Activated naive CD4-positive, alpha-beta T cell treated with anti-CD3 and anti-CD28 coated beads, Interleukin-2, amount 10 ng/mL, durations not matched to agents 7 days and 5 days (primary cell): Measurements from ENCODE around the gene SLC27A5.
"Not testable (repeated sequence)": the region's sequence is repeated elsewhere in the genome, so short reads cannot be mapped to it uniquely, and the experiment has no call there.

Source experiments
- CTCF ChIA-PET: fragments of 350-600 bp; sonication (Branson Sonifier 250); formaldehyde crosslinking; loops from one replicate; lab custom pipeline; 2021; ENCODE audit warnings: antibody characterized with exemption; lab: Charles Lee
- DNase-seq: peaks from one replicate; pipeline ENCODE4 v3.0.0-alpha.2; 2020
- H3K27ac Mint-ChIP-seq: one replicate; pipeline ENCODE4 v1.8.0; 2021; ENCODE audit warnings: mild to moderate bottlenecking, moderate library complexity, mixed read lengths
- H3K27me3 Mint-ChIP-seq: one replicate; pipeline ENCODE4 v1.8.0; 2021; ENCODE audit warnings: mild to moderate bottlenecking, mixed read lengths
- H3K36me3 Mint-ChIP-seq: one replicate; pipeline ENCODE4 v1.8.0; 2021; ENCODE audit warnings: mixed read lengths
- H3K4me1 Mint-ChIP-seq: one replicate; pipeline ENCODE4 v1.8.0; 2021; ENCODE audit warnings: mixed read lengths
- H3K4me3 Mint-ChIP-seq: one replicate; pipeline ENCODE4 v1.8.0; 2021; ENCODE audit warnings: mild to moderate bottlenecking, moderate library complexity, mixed read lengths
- H3K9me3 Mint-ChIP-seq: one replicate; pipeline ENCODE4 v1.8.0; 2021; ENCODE audit warnings: mixed read lengths

The SLC27A5 gene

GRCh38 chr19:58480481-58480830 is 31.3 kb downstream of the SLC27A5 start:
- CTCF ChIA-PET: no interaction called here
- no peaks in the 10 kb centered on the region for H3K9me3 Mint-ChIP-seq
- peaks cover 17% of the 10 kb centered on the region for H3K4me1 Mint-ChIP-seq
- DNase-seq: no peak
- no peak overlapping the region for H3K4me3 Mint-ChIP-seq
- no peaks in the 10 kb centered on the region for H3K27me3 Mint-ChIP-seq
- H3K36me3 Mint-ChIP-seq: peaks cover 2% of the 10 kb centered on the region
- no peak overlapping the region for H3K27ac Mint-ChIP-seq

DNA sequence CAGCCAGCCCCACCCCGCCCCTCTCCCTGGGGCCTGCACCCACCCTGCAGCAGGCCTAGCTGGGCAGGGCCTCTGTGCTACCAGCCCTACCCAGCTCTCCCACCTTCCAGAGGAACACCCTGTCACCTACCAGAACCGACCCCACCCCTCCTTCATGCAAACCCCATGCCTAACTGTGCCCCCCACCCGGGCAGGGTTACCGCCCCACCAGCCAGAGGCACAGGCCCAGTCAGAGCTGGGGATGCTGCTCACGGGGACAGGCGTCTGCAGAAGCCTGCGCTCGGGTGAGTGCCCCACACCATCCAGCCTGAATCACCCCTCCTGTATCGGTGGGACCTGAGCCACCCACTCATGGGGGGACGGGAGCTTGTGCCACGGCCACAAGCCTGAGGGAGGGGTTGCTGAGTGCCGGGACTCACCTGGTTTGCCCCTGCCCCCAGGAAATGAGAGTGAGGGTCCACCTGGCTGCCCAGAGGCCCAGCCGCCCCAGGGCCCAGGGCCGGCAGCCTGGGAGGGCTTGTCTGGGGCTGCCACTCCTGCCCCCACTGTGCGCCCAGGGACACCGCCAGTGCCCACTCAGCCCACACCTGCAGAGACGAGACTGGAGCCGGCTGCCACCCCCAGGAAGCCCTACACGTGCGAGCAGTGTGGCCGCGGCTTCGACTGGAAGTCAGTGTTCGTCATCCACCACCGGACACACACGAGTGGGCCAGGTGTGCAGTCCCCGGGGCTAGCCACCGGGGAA is 31.9 kb downstream of the SLC27A5 start:
- Mint-ChIP-seq H3K27ac (no peak overlapping the region), H3K27me3 (no peaks in the 10 kb centered on the region), H3K9me3 (no peaks in the 10 kb centered on the region), H3K4me1 (peaks cover 22% of the 10 kb centered on the region), H3K36me3 (peaks cover 2% of the 10 kb centered on the region), H3K4me3 (no peak overlapping the region)
- CTCF ChIA-PET: no interaction called here
- no peak for DNase-seq

DNA sequence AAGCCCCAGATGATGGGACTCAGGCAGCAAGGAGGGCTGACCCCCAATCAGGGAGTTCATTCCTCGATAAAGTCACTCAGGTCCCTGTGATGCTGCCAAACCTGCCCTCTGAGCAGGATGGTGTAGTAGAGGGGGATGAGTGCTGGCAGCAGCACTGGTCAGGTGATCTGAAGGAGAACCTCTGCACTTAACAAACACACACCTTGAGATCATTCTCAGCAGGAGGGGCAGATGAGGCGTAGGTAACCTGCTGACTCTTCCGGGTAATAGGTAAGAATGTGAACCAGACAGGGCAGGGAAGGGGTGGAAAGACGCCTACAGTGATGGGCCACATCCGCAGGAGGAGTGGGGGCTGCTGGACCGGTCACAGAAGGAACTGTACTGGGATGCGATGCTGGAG is 32.5 kb downstream of the SLC27A5 start:
- H3K36me3 Mint-ChIP-seq: peaks cover 2% of the 10 kb centered on the region
- no peak for DNase-seq
- H3K27me3 Mint-ChIP-seq: no peaks in the 10 kb centered on the region
- no peak overlapping the region for H3K4me3 Mint-ChIP-seq
- peaks cover 29% of the 10 kb centered on the region for H3K4me1 Mint-ChIP-seq
- no peak overlapping the region for H3K27ac Mint-ChIP-seq
- no peaks in the 10 kb centered on the region for H3K9me3 Mint-ChIP-seq
- CTCF ChIA-PET: no interaction called here

GRCh38 chr19:58477871-58478270 is 33.9 kb downstream of the SLC27A5 start:
- Mint-ChIP-seq H3K4me3 (no peak overlapping the region), H3K36me3 (peaks cover 3% of the 10 kb centered on the region), H3K9me3 (no peaks in the 10 kb centered on the region), H3K27me3 (no peaks in the 10 kb centered on the region), H3K27ac (no peak overlapping the region), H3K4me1 (peaks cover 34% of the 10 kb centered on the region)
- DNase-seq: no peak
- CTCF ChIA-PET: no interaction called here

DNA sequence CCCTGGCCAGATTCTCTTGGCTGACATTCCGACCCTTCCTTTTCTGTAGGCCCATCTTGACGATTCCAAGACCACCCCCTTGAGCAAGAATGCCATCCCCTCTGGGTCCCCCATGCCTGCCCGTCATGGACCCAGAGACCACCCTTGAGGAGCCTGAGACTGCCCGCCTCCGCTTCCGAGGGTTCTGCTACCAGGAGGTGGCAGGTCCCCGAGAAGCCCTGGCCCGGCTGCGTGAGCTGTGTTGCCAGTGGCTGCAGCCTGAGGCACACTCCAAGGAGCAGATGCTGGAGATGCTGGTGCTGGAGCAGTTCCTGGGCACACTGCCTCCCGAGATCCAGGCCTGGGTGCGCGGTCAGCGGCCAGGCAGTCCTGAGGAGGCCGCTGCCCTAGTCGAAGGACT is 34.7 kb downstream of the SLC27A5 start:
- H3K9me3 Mint-ChIP-seq: no peaks in the 10 kb centered on the region
- H3K27ac Mint-ChIP-seq: peak overlapping the region; percentile 98
- H3K4me1 Mint-ChIP-seq: peaks cover 34% of the 10 kb centered on the region
- peaks cover 7% of the 10 kb centered on the region for H3K36me3 Mint-ChIP-seq
- peak overlapping the region; percentile 94 for H3K4me3 Mint-ChIP-seq
- CTCF ChIA-PET: no interaction called here
- no peaks in the 10 kb centered on the region for H3K27me3 Mint-ChIP-seq
- DNase-seq: no peak

DNA sequence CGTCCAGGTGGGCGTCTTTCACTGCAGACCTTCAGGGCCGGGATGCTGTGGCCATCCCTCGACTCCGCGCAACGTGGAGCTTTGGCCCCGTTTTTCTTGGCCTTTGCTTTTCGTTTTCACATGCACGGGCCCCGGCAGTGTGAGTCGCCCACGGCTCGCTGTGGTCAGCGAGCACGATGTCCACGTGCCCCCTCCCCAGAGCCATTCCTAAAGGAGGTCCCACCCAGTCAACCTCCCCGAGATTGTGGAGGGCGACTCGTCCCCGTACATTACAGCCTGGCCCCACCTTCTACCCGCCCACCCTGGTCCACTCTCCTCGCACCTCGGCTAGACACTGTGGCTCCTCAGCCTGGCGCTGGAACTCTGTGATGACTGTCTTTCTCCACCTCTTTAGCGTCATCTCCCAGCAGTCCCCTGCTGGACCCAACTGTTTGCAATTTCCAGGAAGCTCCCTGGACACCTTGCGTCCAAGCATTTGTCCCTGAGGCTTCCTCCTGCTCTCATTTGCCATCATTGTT is 35.2 kb downstream of the SLC27A5 start:
- DNase-seq: peak; percentile 35
- Mint-ChIP-seq H3K4me1 (peaks cover 34% of the 10 kb centered on the region), H3K9me3 (no peaks in the 10 kb centered on the region), H3K36me3 (peaks cover 7% of the 10 kb centered on the region), H3K27me3 (no peaks in the 10 kb centered on the region), H3K27ac (peak overlapping the region; percentile 98), H3K4me3 (peak overlapping the region; percentile 94)
- CTCF ChIA-PET: no interaction called here

DNA sequence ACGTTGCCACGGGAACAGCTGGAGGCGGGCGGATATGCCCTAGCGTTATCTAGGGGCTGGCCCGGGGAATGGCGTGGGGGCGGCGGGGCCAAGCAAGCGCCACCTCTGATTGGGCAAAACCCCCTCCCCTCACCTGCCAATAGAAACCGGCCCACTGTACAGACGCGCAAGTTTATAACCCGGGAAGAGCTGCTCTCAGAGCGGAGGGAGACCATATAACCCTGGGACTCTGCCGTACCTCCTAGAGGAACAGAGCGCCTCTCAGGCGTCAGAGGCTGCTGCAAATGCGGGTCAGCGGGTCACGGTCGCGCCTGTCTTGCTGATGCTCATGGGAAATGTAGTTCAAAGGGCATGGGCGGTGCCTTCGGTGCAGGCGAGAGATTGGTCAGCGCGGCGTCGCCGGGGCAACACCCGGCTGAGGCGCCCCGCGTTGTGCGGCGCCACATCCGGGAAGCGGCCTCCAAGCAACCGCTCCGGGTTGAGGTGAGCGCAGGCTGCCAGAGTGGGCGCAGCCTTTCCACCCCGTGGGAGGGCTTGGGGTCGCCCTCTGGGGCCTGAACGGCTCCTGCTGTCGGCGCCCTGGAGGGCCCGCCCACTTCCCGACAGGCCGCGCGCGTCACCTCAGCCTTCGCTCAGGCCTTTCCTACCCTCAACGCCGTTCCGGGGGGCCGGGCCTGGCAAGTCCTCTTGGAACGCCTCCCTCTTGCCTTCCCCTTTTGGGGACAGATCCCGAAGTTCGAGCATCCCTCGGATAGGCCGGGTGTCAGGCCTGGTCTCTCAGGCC is 35.9 kb downstream of the SLC27A5 start, which contains the start of gene ZNF446:
Gene ZNF446 (plus strand): TSS at position 639 of the 784 bp plus-strand sequence. CDS start 867 bp downstream, outside the sequence.
- peaks cover 34% of the 10 kb centered on the region for H3K4me1 Mint-ChIP-seq
- no peaks in the 10 kb centered on the region for H3K27me3 Mint-ChIP-seq
- peak within 1 kb of the TSS; percentile 94 for H3K4me3 Mint-ChIP-seq
- CTCF ChIA-PET: no interaction called here
- no peaks in the 10 kb centered on the region for H3K9me3 Mint-ChIP-seq
- DNase-seq: peak; percentile 98
- peak within 1 kb of the TSS; percentile 98 for H3K27ac Mint-ChIP-seq
- H3K36me3 Mint-ChIP-seq: peaks cover 8% of the 10 kb centered on the region

DNA sequence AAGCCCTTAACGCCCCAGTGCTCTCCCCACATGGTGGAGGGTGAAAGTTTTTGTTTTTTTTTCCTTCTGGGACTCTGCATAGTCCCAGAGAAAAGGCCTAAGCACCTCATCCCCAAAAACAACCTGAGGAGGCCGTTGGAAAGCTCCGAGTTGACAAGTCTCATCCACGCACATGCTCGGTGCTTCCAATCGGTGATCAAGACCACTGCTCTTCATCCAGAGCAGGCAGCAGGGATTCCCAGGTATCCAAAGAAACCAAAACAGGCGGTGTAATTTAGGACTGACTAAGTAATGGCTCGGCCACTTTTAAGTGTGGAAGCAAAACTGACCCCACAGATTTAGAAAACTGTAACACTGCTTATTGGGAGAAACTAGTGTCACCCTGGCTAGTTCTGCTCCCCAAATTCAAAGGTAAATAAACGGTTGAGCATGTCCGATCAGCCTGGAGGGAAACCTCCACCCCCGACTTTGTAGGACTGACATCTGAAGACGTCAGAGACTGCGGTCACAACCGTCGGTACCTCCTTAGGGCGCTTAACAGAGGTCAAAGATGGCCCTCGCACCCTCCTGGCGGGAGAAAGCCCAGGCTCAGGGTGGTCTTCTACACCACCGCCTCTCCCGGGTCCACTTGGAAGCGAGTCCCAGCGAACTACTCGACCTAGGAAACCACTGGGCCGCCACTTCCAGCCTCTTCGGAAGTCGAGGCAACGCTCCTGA is 36.6 kb downstream of the SLC27A5 start:
- no peaks in the 10 kb centered on the region for H3K27me3 Mint-ChIP-seq
- H3K36me3 Mint-ChIP-seq: peaks cover 12% of the 10 kb centered on the region
- peaks cover 34% of the 10 kb centered on the region for H3K4me1 Mint-ChIP-seq
- CTCF ChIA-PET: no interaction called here
- no peaks in the 10 kb centered on the region for H3K9me3 Mint-ChIP-seq
- no peak for DNase-seq
- H3K4me3 Mint-ChIP-seq: peak overlapping the region; percentile 94
- H3K27ac Mint-ChIP-seq: peak overlapping the region; percentile 98

DNA sequence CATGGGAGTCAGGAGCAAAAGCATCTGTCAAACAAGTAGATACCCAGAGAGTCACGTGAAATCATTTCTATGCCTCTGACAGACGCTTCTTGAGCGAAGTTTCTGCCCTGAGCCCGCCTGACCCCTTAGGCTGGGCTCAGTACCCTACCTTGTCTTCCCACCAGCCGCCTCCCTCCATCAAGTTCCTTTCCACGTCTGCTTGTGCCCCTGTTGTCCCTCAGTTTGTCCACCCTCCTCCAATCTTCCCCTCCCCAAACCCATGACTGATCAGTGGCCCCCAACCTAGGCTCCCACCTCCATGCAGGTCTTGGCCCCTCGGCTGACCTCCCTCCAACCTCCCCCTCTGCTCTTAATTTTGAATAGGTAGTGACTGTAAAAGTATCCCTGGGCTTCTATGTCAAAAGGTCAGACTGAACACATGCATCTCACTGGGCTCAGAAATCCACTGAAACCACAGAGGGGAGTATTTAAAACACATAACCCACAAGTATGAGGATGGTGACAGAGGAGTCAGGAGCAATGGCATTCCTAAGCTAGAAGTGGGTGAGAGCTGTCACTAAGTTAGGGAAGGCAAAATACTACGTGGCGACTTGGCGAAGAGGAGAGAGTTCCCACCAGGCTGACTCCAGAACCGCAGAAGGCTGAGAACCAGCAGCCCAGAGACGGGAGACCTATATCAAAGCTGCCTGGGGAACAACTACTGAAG is 37.3 kb downstream of the SLC27A5 start:
- Mint-ChIP-seq H3K27ac (no peak overlapping the region), H3K9me3 (no peaks in the 10 kb centered on the region), H3K36me3 (peaks cover 12% of the 10 kb centered on the region), H3K4me3 (peak overlapping the region; percentile 94), H3K4me1 (peaks cover 34% of the 10 kb centered on the region), H3K27me3 (no peaks in the 10 kb centered on the region)
- CTCF ChIA-PET: no interaction called here
- DNase-seq: no peak

GRCh38 chr19:58473775-58474174 is 38.0 kb downstream of the SLC27A5 start:
- DNase-seq: no peak
- CTCF ChIA-PET: no interaction called here
- Mint-ChIP-seq H3K36me3 (peaks cover 14% of the 10 kb centered on the region), H3K9me3 (no peaks in the 10 kb centered on the region), H3K27ac (no peak overlapping the region), H3K4me1 (peaks cover 35% of the 10 kb centered on the region), H3K4me3 (no peak overlapping the region), H3K27me3 (no peaks in the 10 kb centered on the region)

GRCh38 chr19:58471736-58472135 is 40.1 kb downstream of the SLC27A5 start:
- no peaks in the 10 kb centered on the region for H3K9me3 Mint-ChIP-seq
- CTCF ChIA-PET: no interaction called here
- DNase-seq: no peak
- no peak overlapping the region for H3K4me3 Mint-ChIP-seq
- peaks cover 44% of the 10 kb centered on the region for H3K4me1 Mint-ChIP-seq
- H3K27me3 Mint-ChIP-seq: peaks cover 1% of the 10 kb centered on the region
- peaks cover 17% of the 10 kb centered on the region for H3K36me3 Mint-ChIP-seq
- H3K27ac Mint-ChIP-seq: no peak overlapping the region

DNA sequence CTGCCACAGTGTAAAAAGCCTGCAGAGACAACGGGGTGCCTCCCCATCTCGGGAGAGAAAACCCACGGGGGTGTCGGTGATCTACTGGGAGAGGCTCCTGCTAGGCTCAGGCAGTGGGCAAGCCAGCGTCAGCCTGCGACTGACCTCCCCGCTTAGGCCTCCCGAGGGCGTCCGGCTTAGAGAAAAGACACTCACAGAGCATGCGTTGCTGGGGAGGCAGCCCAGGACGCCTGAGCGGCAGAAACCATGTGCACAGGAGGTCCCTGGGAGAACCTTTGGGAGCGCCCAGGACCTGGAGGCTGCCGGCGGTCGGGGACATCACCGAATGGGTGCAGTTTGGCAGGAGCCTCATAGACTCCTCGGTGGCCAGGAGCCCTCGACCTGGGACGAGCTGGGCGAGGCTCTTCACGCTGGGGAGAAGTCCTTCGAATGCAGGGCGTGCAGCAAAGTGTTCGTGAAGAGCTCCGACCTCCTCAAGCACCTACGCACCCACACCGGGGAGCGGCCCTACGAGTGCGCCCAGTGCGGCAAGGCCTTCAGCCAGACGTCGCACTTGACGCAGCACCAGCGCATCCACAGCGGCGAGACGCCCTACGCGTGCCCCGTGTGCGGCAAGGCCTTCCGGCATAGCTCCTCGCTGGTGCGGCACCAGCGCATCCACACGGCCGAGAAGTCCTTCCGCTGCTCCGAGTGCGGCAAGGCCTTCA is 40.8 kb downstream of the SLC27A5 start:
- H3K9me3 Mint-ChIP-seq, H3K4me3 Mint-ChIP-seq, DNase-seq, H3K27ac Mint-ChIP-seq, CTCF ChIA-PET, H3K27me3 Mint-ChIP-seq: not testable (repeated sequence)
- Mint-ChIP-seq H3K36me3 (peaks cover 17% of the 10 kb centered on the region), H3K4me1 (peaks cover 43% of the 10 kb centered on the region)

- peaks cover 17% of the 10 kb centered on the region for H3K36me3 Mint-ChIP-seq
- peaks cover 30% of the 10 kb centered on the region for H3K4me1 Mint-ChIP-seq
- CTCF ChIA-PET: interaction anchor here (1.1 kb wide), 1 partner anchor 45 kb away, joined by 3 read pairs; no protein-coding TSS in a partner anchor
Measured at GRCh38 chr19:58469241-58470013, 42.4 kb downstream of the SLC27A5 start.

More at GRCh38 chr19:58469241-58470013, 42.4 kb downstream of the SLC27A5 start:
- peaks cover 14% of the 10 kb centered on the region for H3K27me3 Mint-ChIP-seq
- H3K4me3 Mint-ChIP-seq: peak overlapping the region; percentile 81
- no peak for DNase-seq
- H3K9me3 Mint-ChIP-seq: no peaks in the 10 kb centered on the region
- H3K27ac Mint-ChIP-seq: no peak overlapping the region
